ENCODE results near the gene GRM6. TPM values are rescaled to one million over a fixed set of nuclear protein-coding genes. Genes with fewer than 3 reads are reported as not detected.

Gene GRM6
- under 1 TPM; 0.56 to 0.90 (median 0.69) TPM for polyA plus RNA-seq (ENCODE audit: insufficient read length in 4 of 4)

DNA sequence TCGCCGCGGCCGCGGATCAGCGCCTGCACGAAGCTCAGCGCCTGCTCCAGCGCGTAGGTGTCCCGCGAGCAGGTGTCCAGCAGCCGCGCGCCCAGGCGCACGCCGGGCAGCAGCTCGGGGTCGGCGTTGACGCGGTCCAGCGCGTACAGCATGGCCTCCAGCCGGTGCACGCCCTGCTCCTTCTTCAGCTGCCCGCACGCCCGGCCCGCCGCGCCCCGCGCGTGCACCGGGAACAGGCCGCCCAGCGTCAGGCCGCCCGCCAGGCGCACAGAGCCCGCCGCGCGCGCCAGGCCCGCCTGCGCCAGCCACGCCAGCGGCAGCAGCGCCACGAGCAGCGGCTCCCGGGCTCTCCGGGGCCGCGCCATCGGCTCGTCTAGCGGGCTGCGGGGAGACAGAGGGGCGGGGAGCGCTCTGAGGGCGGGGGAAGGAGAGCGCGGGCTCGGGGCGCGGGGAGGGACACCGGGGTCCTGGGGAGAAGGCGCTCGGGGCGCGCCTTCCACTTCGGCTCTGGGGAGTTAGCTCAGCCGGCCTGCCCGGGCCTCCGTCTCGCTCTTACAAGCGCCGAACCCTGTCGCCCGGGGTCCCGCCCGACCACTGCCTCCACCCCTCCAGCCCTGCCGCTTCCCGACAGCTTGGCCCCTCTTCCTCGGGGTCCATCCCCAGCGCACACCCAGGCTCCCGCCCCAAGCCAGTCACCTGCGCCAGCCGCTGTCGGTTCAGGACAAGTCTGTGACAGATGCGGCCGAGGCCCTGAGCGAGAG lies at the start of gene GRM6:
TSS of gene GRM6 (minus strand) at position 741 of the 761 bp plus-strand sequence. CDS start at position 365, 376 bp downstream.
- DNase-seq (ENCODE audit: low read depth in 4 of 4, low spot score in 3 of 4), result peak in 1 of 4 donors; percentile 3

DNA sequence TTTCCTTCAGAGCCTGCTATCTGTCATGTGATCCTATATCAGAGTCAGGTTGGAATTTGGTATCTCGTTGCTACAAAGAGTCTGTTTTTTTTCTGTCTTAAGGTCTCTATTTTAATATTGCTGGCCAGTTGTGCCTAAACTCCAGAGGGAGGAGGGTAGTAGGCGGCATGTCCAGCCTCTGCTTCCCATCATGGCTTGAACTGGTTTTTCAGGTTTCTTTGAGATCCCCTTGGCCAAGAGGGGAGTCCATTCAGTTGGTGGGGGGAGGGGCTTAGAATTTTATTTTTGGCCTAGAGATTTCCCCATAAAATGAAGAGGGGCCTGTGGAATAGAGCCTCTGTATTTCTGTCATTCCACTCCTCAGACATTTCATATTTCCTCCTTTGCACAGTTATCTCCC lies 49.6 kb upstream of the GRM6 start:
- DNase-seq (ENCODE audit: low read depth in 4 of 4, low spot score in 3 of 4), result no peak

GRCh38 chr5:179033004-179033580 lies 38.0 kb upstream of the GRM6 start:
- no peak for DNase-seq (ENCODE audit: low read depth in 4 of 4, low spot score in 3 of 4)

- DNase-seq (ENCODE audit: low read depth in 4 of 4, low spot score in 3 of 4), result peak; percentile 90 to 95 (median 92)
These were observed 28.5 kb upstream of the GRM6 start, which contains the start of gene ZNF879 for GRCh38 chr5:179023528-179024189. ZNF879 (plus strand) TSS chr5:179023804; CDS start chr5:179025005, 1,201 bp downstream.

GRCh38 chr5:179008667-179009066 lies 13.5 kb upstream of the GRM6 start:
- DNase-seq (ENCODE audit: low read depth in 4 of 4, low spot score in 3 of 4), result no peak

GRCh38 chr5:179006564-179006963 lies 11.4 kb upstream of the GRM6 start:
- DNase-seq (ENCODE audit: low read depth in 4 of 4, low spot score in 3 of 4), result no peak

- DNase-seq (ENCODE audit: low read depth in 4 of 4, low spot score in 3 of 4), result no peak
These were observed 3.3 kb upstream of the GRM6 start for GRCh38 chr5:178998441-178998840.

- DNase-seq (ENCODE audit: low read depth in 4 of 4, low spot score in 3 of 4), result no peak
These were observed 2.1 kb upstream of the GRM6 start for GRCh38 chr5:178997191-178997590.

GRCh38 chr5:178996156-178996555 lies 1.0 kb upstream of the GRM6 start:
- DNase-seq (ENCODE audit: low read depth in 4 of 4, low spot score in 3 of 4), result no peak

DNA sequence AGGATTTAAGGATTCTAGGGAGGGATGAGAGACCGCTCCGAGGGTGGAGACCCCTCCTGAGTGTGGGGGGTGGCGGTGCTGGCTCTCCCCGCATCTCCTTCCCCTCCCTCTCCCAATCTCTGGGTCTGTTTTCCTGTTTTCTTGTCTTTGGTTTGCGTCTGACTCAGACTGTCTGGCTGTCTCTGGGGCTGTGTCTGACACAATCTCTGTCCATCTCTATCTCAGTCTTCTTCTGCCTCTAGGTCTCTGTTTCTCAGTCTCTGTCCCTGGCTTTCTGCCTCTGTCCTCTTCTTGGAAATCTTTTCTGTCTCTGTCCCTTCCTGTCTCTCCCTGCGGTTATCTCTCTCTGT lies 196 bp upstream of the GRM6 start:
- DNase-seq (ENCODE audit: low read depth in 4 of 4, low spot score in 3 of 4), result no peak

- DNase-seq (ENCODE audit: low read depth in 4 of 4, low spot score in 3 of 4), result no peak
These were observed 1.1 kb downstream of the GRM6 start for GRCh38 chr5:178993955-178994579.

DNA sequence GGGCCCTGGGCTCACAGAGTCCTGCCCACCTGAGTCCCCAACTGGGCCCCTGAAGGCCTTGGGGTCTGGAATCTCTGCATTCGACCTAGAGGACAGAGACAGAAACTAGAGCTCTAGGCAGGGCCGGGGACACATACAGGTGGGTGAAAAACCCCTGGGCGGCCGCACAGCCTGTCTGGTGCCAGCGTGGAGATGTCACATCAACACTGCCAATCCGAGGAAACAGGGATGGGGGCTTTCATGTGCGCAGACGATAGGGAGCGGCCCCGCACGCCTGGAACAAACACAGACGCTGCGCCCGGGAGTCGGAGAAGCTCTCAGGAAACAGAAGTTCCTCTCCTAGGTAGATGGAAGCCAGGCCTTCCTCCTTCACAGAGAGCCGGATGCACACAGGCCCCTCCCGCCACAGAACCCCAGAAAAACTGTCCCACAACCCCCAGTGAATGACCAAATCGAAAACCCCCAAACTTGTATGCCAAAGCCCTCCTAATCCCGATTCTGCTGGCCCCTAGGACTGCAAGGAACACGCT lies 1.8 kb downstream of the GRM6 start:
- DNase-seq (ENCODE audit: low read depth in 4 of 4, low spot score in 3 of 4), result no peak

- DNase-seq (ENCODE audit: low read depth in 4 of 4, low spot score in 3 of 4), result no peak
These were observed 2.7 kb downstream of the GRM6 start for GRCh38 chr5:178992291-178992895.

DNA sequence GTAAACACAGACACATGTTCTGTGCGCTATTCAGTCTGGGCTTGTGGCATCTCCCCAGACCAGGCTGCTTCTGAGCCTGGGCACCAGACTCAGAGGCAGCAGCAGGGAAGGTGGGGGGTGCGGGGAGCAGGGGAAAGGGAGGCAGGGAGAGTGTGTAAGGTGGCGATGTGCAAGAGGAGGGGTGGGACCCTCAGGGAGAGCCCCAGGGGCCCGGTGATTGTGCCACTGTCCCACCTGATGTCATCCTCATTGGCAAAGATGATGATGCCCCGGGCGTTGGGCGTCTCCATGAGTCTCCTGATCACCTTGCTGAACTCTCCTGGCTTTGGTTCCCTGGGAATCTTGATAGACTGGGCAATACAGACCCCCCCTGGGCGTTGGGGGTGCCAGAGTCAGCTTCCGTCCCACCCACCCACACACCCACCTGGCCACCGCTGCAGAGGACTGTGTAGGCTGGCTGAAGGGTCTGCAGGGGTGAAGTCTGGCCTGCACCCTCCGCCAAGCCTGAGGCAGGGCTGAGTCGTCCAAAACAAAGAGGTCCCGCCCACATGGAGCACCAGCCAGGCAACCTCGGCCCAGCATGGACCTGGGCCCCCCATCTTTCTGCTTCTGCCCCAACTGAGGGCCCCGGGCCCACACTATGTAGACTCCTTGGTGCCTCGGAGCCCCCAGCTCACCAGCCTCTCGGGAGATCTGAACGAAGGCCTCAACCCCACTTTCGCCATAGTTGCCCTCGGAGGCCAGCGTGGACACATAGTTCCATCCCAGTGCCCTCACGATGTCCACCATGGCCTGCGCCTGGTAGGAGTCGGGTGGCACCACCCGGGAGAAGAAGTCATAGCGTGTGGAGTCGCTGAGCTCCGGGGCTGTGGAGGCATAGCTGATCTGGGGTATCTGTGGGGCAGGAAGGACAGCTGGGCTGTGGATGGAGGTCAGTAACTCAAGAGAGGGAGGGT lies 3.7 kb downstream of the GRM6 start:
- no peak for DNase-seq (ENCODE audit: low read depth in 4 of 4, low spot score in 3 of 4)

DNA sequence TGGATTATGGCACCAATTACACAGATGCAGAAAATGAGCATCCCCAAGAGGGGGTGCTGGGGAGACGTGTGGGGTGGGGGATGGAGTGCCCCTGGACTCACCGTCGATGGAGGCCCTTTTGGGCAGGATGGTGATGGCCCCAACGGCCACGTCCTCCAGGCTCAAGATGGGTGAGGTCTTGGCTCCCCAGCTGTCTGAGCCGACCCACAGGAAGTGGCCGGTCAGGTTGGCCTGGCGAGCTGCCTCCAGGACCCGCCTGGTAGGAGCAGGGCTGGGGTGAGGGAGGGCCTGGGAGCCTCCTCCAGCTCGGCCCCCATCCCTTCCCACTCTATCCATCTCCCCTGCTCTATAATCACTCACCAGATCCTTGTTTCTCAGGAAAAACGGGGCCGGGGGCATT lies 4.6 kb downstream of the GRM6 start:
- no peak for DNase-seq (ENCODE audit: low read depth in 4 of 4, low spot score in 3 of 4)

DNA sequence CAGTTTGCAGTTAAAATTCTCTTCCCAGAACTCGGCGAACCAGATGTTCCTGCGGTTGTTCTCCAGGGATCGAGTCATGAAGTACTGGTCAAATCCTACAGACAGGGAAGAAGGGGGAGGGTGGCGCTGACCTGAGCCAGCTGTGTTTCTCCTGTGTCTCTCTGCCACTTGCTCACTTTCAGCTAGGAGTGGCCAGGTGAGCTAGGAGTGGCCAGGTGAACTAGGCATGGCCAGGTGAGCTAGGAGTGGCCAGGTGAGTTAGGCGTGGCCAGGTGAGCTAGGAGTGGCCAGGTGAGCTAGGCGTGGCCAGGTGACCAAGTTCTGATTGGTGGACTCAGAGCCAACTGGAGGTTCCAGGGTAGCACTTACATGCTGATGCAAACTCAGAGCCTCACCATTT lies 5.8 kb downstream of the GRM6 start:
- no peak for DNase-seq (ENCODE audit: low read depth in 4 of 4, low spot score in 3 of 4)

DNA sequence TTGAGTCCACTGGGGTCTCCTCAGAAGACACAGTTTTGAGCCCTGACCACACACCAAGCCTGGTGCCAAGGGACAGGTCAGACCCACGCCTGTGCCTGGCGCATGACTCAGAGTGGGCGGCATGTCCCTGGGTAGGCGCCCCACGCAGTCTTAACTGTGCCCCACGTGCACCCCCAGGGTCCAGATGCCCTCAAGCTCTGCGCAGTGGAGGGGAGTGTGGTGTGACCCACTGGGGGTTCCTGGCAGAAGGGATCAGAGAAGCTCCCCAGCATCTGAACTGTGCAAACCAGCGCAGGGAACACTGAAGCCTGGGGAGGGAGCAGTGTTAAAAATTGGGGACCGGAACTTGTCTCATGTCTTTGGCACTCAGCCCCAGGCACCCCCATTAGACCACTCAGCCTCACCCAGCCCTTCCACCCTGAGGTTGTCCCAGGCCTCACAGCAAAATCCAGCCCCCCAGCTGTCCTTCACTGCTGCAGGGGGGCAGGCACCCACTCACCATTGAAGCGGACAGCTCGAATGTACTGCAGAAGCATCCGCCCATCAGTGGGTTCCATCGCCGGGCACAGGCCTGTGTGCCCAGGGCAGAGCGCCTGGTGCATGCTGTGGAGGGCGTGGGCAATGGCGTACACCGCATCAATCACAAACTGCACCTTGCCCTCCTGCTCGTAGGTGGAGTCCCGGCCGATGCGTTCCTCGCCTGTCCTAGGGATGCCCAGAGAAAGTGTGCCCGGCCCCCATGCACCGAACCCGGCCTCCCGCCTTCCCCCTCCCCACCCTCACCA lies 6.5 kb downstream of the GRM6 start:
- DNase-seq (ENCODE audit: low read depth in 4 of 4, low spot score in 3 of 4), result no peak

DNA sequence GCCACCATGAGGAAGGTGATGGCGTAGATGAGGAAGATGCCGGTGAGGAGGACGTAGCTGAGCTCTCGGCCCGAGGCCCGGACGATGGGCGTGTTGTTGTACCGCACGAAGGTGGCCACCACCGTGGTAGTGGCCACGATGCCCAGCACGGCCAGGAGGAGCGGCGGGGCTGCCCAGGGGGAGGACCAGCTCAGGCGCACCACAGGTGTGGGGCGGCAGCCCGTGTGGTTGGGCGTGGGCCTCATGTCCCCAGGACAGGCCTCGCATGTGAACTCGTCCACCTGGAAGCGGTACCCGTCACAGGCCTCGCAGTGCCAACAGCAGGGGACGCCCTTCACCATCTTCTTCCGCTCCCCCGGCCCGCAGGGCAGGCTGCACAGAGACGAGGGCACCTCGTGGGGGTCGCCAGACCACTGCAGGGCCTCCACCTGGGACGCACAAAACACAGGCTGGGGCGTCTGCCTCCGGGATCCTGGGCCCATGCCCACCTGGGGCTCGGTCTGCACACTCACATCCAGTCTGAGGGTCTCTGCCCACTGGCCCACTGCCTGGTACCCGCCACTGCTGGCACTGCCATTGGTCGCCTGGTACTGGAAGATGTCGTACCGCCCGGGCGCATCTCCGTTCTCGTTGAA lies 8.7 kb downstream of the GRM6 start:
- no peak for DNase-seq (ENCODE audit: low read depth in 4 of 4, low spot score in 3 of 4)
